Astrocyte of the cerebellum (primary cell): ENCODE data around the gene SELENOI.

ENCODE experiments used
- DNase-seq: peaks from one replicate; pipeline ENCODE4 v3.0.0-alpha.2; 2011; ENCODE audit warnings: low read depth
- H3K4me3 ChIP-seq: 2 replicates; pipeline ENCODE4 v1.5.1; 2011; ENCODE audit warnings: mild to moderate bottlenecking, low read depth, low read length, moderate library complexity
- CTCF ChIP-seq: IDR thresholded peaks from 2 replicates; pipeline ENCODE4 v1.5.1; 2012; ENCODE audit warnings: low read length, low read depth, moderate library complexity, mild to moderate bottlenecking; ENCODE audit errors: missing control alignments
- in situ Hi-C: cut with HindIII; loops from 2 replicates; pipeline ENCODE4 v1.10.0; 2017; ENCODE audit warnings: low sequenced_read_pairs

SELENOI gene

GRCh38 chr2:26387189-26387588 is 41.2 kb downstream of the SELENOI start:
- no peak for TF ChIP-seq CTCF
- DNase-seq: no peak
- in situ Hi-C loops: no loop called here
- H3K4me3 ChIP-seq: no peak overlapping the region

GRCh38 chr2:26394694-26395093 is 48.8 kb downstream of the SELENOI start:
- no peak for DNase-seq
- in situ Hi-C loops: no loop called here
- TF ChIP-seq CTCF: no peak
- no peak overlapping the region for H3K4me3 ChIP-seq

DNA sequence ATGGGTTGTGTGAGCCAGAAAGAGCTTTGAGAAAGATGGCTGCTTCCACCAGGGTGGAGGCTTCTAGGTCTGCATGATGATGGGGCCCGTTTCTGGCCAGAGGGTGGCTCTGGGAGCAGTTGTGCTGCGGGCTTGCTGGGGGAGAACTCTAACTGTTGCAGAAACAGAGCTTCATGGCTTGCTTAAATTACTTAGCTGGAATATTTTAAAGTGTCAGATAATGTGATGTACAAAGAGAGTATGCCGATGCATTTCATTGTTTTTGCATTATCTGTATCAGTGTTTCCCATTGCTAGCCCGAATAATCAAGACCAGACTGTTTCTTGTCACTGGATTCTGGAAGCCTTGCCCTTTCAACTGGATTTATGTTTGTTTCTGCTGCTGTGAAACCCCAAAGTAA is 49.5 kb downstream of the SELENOI start:
- DNase-seq: no peak
- no peak overlapping the region for H3K4me3 ChIP-seq
- in situ Hi-C loops: no loop called here
- no peak for TF ChIP-seq CTCF

DNA sequence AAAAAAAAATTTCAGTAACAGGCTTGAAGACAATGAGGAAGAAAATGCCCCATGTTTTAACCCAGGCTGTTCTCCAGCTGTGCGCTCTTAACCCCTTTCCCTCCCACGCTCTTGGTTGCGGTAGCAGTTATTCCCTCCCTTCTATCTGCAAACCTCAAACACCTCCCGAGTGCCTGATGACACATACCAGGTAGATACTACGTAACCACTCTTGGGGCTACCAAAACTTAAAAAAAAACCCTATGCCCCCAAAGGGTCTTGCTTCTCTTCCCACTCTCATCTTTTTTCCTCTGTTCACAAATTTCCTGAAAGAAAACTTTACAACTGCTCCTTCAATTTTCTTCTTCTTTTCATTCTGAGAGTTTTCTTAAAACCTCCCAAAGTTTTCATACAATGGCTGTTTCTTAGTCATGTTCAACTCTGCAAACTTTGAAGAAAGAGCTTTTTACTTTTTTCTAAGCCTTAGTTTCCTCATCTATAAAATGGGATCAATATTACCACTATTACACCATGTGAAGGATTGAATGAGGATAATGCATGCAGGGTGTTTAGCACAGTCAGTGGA is 50.9 kb downstream of the SELENOI start:
- no peak for TF ChIP-seq CTCF
- in situ Hi-C loops: no loop called here
- H3K4me3 ChIP-seq: no peak overlapping the region
- DNase-seq: no peak

GRCh38 chr2:26399771-26400376 is 53.9 kb downstream of the SELENOI start:
- no peak for TF ChIP-seq CTCF
- DNase-seq: no peak
- H3K4me3 ChIP-seq: no peak overlapping the region
- in situ Hi-C loops: no loop called here

DNA sequence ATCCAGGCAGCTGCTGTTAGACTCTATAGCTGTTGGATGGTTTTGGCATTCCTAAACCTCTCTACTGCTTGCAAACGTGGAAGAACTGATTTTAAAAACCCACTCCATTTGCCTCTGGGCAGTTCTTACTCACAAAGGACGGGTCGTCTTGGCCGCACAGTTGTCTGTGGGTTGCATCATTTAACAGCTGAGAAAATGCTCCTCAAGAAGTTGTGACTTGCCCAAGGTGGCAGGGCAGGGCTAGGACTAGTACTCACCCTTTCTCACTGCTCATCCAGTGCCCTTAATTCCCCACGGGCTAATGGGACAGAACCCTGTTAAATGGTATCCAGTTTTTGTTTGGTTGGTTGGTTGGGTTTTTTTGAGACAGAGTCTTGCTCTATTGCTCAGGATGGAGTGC is 54.8 kb downstream of the SELENOI start:
- TF ChIP-seq CTCF: no peak
- DNase-seq: no peak
- H3K4me3 ChIP-seq: no peak overlapping the region
- in situ Hi-C loops: no loop called here
